K562 (cell line): Measurements from ENCODE around the gene RSPH9. TPM values are rescaled to one million over a fixed set of nuclear protein-coding genes. Genes with fewer than 3 reads are reported as not detected.

Experiments used
- CTBP1 ChIP-seq: fragments of 450-650 bp; IDR thresholded peaks from 2 replicates; pipeline ENCODE4 v1.6.1; 2016; ENCODE audit warnings: borderline replicate concordance
- FOXJ2 ChIP-seq: fragments of 200-800 bp; sonication (Bioruptor generic); IDR thresholded peaks from 2 replicates; pipeline ENCODE4 v1.6.1; 2016; ENCODE audit warnings: missing genetic modification characterization, missing compliant biosample characterization
- FOXK2 ChIP-seq, 2 experiments: fragments of 450-650 bp; IDR thresholded peaks in 1 of 2; conservative IDR thresholded peaks in 1 of 2; 2 replicates each; pipeline ENCODE4 v1.6.1; 2016; ENCODE audit warnings: low read depth in 2 of 2, mild to moderate bottlenecking in 1 of 2
- KAT7 ChIP-seq: sonication (generic); formaldehyde crosslinking; IDR thresholded peaks from 2 replicates; pipeline ENCODE4 v1.8.0; 2022; ENCODE audit warnings: missing genetic modification reagents, mild to moderate bottlenecking, borderline replicate concordance
- KHSRP ChIP-seq: fragments of 450-650 bp; IDR thresholded peaks from 2 replicates; pipeline ENCODE4 v1.6.1; 2017
- NCOA2 ChIP-seq, 2 experiments: fragments of 450-650 bp; IDR thresholded peaks; 2 replicates each; pipeline ENCODE4 v1.6.1; 2018; ENCODE audit warnings: mild to moderate bottlenecking in 2 of 2, moderate library complexity in 1 of 2; ENCODE audit not compliant: partially characterized antibody in 2 of 2
- POLR2H ChIP-seq: IDR thresholded peaks from 2 replicates; pipeline ENCODE4 v1.6.1; 2016; ENCODE audit warnings: missing genetic modification characterization, low read depth, mild to moderate bottlenecking, control low read depth, missing compliant biosample characterization, moderate library complexity
- PRPF4 ChIP-seq: fragments of 200-400 bp; formaldehyde crosslinking; IDR thresholded peaks from one replicate; pipeline ENCODE4 v1.6.1; 2017; ENCODE audit warnings: low read length, low read depth, mild to moderate bottlenecking; ENCODE audit not compliant: insufficient read depth, poor library complexity, severe bottlenecking
- TAF1 ChIP-seq: IDR thresholded peaks from 2 replicates; pipeline ENCODE4 v1.6.1; 2011; ENCODE audit warnings: mild to moderate bottlenecking, low read length, moderate library complexity; ENCODE audit not compliant: insufficient read depth, control insufficient read depth, severe bottlenecking; ENCODE audit errors: extremely low read depth
- ZFP36 ChIP-seq: fragments of 150-350 bp; IDR thresholded peaks from 2 replicates; pipeline ENCODE4 v1.6.1; 2018; ENCODE audit warnings: low read length, low read depth; ENCODE audit not compliant: partially characterized antibody
- ZNF133 ChIP-seq: fragments of 250-450 bp; sonication (Bioruptor Pico); IDR thresholded peaks from 2 replicates; pipeline ENCODE4 v1.4.0; 2020; ENCODE audit warnings: mild to moderate bottlenecking
- ZNF274 ChIP-seq: IDR thresholded peaks from 2 replicates; pipeline ENCODE4 v1.6.1; 2011; ENCODE audit warnings: low read depth, mild to moderate bottlenecking, low read length, moderate library complexity, borderline replicate concordance
- ZNF280A ChIP-seq: fragments of 450-650 bp; IDR thresholded peaks from 2 replicates; pipeline ENCODE4 v1.6.1; 2018; ENCODE audit warnings: mild to moderate bottlenecking, low read depth; ENCODE audit not compliant: partially characterized antibody
- ZNF583 ChIP-seq: fragments of 250-450 bp; sonication (Bioruptor Pico); IDR thresholded peaks from 2 replicates; pipeline ENCODE4 v1.4.0; 2020
- polyA plus RNA-seq, 8 experiments: library from polyadenylated mRNA; depleted of rRNA in 4 of 8; stranded (reverse) in 5 of 8; unstranded in 3 of 8; fragments of >200 nt; fragmentation: Nextera tagmentation in 2 of 8; fragmentation: Illumina TruSeq in 1 of 8; extraction: Ambion mirVana in 2 of 8; extraction: Trizol in 1 of 8; gene quantifications; 2 replicates each; pipeline versions ENCODE4 v1.2.1 to v1.2.3, GENCODE V29; 2011 to 2014; ENCODE audit warnings: inconsistent platforms in 1 of 8, missing spikeins in 1 of 8
- total RNA-seq, 7 experiments: library from RNA; depleted of rRNA in 6 of 7; stranded (reverse); fragments of >200 nt in 6 of 7; fragmentation: Illumina TruSeq in 2 of 7; extraction: Trizol in 2 of 7; gene quantifications; 2 replicates each; pipeline versions ENCODE4 v1.2.1 to v1.2.3, GENCODE V29; 2011 to 2021; ENCODE audit warnings: low replicate concordance in 1 of 7
- TF ChIP-seq, protein P1 (sequence below), 2 experiments: fragments of 450-650 bp; IDR thresholded peaks; 2 replicates each; pipeline ENCODE4 v1.6.1; 2016; ENCODE audit warnings: mild to moderate bottlenecking in 2 of 2, borderline replicate concordance in 1 of 2, low read depth in 1 of 2, moderate library complexity in 1 of 2
- TF ChIP-seq, protein P2 (sequence below): sonication (generic); formaldehyde crosslinking; IDR thresholded peaks from 2 replicates; pipeline ENCODE4 v1.8.1; 2023; ENCODE audit warnings: mild to moderate bottlenecking, missing genetic modification reagents

Gene RSPH9
- total and polyA plus RNA-seq, 9 of the 15 experiments (the other 6 are each of a cell fraction or from before 2014, with no cell fraction given) = 0.05 to 0.60 (median 0.39) TPM; not detected in 6

DNA sequence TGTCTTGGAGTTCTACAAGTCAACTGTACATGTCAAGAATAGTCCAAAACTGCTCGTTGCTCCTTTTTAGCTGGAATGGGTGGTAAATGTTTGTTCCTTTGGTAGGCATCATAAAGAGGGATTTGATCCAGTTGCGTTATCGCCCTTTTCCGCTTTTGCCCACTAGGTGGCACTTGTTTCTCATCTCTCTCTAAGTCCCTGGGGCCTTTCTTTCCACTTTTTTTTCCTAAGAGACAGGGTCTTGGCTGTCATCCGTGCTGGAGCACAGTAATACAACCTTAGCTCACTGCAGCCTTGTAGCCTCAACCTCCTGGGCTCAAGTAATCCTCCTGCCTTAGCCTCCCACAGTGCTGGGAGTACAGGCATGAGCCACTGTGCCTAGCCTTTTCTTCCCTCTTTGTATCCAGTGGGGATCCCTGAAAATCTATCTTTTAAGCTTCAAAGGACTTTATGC, 36.5 kb upstream of the RSPH9 start (continued):
- TF ChIP-seq, protein P1, sequence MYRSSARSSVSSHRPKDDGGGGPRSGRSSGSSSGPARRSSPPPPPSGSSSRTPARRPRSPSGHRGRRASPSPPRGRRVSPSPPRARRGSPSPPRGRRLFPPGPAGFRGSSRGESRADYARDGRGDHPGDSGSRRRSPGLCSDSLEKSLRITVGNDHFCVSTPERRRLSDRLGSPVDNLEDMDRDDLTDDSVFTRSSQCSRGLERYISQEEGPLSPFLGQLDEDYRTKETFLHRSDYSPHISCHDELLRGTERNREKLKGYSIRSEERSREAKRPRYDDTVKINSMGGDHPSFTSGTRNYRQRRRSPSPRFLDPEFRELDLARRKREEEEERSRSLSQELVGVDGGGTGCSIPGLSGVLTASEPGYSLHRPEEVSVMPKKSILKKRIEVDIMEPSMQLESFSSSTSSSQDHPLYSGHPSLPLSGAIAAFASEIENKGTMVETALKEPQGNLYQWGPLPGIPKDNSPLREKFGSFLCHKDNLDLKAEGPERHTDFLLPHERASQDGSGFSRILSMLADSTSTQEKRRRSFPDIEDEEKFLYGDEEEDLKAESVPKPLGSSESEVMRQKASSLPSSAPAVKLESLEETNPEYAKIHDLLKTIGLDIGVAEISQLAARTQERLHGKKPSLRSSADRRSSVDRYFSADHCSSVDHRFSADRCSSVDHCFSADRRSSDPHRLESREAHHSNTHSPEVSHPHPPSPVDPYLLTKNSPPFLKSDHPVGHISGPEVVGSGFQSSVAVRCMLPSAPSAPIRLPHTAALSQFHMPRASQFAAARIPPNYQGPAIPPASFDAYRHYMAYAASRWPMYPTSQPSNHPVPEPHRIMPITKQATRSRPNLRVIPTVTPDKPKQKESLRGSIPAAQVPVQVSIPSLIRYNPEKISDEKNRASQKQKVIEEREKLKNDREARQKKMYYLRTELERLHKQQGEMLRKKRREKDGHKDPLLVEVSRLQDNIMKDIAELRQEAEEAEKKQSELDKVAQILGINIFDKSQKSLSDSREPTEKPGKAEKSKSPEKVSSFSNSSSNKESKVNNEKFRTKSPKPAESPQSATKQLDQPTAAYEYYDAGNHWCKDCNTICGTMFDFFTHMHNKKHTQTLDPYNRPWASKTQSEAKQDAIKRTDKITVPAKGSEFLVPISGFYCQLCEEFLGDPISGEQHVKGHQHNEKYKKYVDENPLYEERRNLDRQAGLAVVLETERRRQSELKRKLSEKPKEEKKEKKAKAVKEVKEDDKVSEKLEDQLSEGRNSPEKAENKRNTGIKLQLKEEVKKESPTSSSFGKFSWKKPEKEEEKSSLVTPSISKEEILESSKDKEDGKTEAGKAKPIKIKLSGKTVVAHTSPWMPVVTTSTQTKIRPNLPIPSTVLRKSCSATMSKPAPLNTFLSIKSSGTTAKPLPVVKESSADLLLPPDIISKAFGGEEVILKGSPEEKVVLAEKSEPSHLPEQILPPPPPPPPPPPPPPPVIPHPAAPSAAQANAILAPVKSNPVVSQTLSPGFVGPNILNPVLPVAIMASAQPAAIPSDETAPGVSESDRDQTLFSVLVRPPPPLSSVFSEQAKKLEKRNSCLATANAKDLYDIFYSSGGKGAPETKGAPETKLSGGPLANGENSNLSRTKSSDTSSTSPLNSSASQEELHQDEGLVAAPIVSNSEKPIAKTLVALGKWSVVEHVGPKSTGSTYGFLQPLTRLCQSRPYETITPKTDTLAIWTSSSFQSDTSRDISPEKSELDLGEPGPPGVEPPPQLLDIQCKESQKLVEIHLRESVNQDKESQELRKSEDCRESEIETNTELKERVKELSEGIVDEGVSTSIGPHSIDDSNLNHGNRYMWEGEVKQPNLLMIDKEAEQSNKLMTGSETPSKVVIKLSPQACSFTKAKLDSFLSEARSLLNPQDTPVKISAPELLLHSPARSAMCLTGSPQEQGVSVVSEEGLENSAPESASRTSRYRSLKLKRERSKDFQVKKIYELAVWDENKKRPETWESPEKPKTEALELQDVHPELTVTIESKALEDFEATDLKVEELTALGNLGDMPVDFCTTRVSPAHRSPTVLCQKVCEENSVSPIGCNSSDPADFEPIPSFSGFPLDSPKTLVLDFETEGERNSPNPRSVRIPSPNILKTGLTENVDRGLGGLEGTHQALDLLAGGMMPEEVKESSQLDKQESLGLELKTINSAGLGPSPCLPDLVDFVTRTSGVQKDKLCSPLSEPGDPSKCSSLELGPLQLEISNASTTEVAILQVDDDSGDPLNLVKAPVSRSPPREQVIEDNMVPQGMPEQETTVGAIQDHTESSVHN (IDR thresholded peaks at IDR 0.05; ENCODE audit: borderline replicate concordance in 1 of 2, low read depth in 1 of 2) = no peak
- no peak for TF ChIP-seq FOXJ2 (tag)
- TF ChIP-seq ZNF280A = no peak
- TF ChIP-seq ZNF274 = no peak
- TF ChIP-seq KAT7 (CRISPR knock-in tag) = 0 out of 2 replicates have a peak, but pooled peaks have one; percentile 54
- TF ChIP-seq CTBP1 = peak; percentile 41; the same call in 1 of the 2 replicates
- peak; percentile 24 for TF ChIP-seq ZFP36
- TF ChIP-seq ZNF133 (CRISPR knock-in tag) = no peak
- TF ChIP-seq, protein P2, sequence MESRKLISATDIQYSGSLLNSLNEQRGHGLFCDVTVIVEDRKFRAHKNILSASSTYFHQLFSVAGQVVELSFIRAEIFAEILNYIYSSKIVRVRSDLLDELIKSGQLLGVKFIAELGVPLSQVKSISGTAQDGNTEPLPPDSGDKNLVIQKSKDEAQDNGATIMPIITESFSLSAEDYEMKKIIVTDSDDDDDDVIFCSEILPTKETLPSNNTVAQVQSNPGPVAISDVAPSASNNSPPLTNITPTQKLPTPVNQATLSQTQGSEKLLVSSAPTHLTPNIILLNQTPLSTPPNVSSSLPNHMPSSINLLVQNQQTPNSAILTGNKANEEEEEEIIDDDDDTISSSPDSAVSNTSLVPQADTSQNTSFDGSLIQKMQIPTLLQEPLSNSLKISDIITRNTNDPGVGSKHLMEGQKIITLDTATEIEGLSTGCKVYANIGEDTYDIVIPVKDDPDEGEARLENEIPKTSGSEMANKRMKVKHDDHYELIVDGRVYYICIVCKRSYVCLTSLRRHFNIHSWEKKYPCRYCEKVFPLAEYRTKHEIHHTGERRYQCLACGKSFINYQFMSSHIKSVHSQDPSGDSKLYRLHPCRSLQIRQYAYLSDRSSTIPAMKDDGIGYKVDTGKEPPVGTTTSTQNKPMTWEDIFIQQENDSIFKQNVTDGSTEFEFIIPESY = no peak
- 0 out of 4 replicates have a peak, but pooled peaks of 1 of the 2 experiments have one; percentile 23 for TF ChIP-seq FOXK2 (conservative IDR thresholded peaks at IDR 0.05 in 1 of 2, IDR thresholded peaks at IDR 0.05 in 1 of 2; ENCODE audit: low read depth in 2 of 2)
- no peak for TF ChIP-seq PRPF4
- TF ChIP-seq KHSRP = no peak
- no peak for TF ChIP-seq ZNF583 (CRISPR knock-in tag)
- no peak for TF ChIP-seq TAF1
- no peak for TF ChIP-seq POLR2H (tag)
- TF ChIP-seq NCOA2 (IDR thresholded peaks at IDR 0.05; ENCODE audit: partially characterized antibody in 2 of 2) = no peak
